HEK293 (cell line): ENCODE data around the gene WDR35.
A peak's percentile ranks its signal among the peaks of the same experiment; 100 is the strongest.

ENCODE experiments used
- BCL11B ChIP-seq: fragments of 450-650 bp; formaldehyde crosslinking; IDR thresholded peaks from 2 replicates; pipeline ENCODE4 v1.5.1; 2016; ENCODE audit warnings: low read depth, missing biosample characterization, missing genetic modification characterization
- GLI2 ChIP-seq: fragments of 450-650 bp; formaldehyde crosslinking; IDR thresholded peaks from 2 replicates; pipeline ENCODE4; 2017; ENCODE audit warnings: missing biosample characterization, missing genetic modification characterization, low read depth, borderline replicate concordance
- GLIS1 ChIP-seq: fragments of 450-650 bp; formaldehyde crosslinking; IDR thresholded peaks from 2 replicates; pipeline ENCODE4 v1.5.1; 2016; ENCODE audit warnings: missing biosample characterization, missing genetic modification characterization
- MZF1 ChIP-seq: fragments of 450-650 bp; formaldehyde crosslinking; IDR thresholded peaks from 2 replicates; pipeline ENCODE4 v1.5.1; 2017; ENCODE audit warnings: missing biosample characterization, missing genetic modification characterization, borderline replicate concordance
- PRDM4 ChIP-seq: fragments of 450-650 bp; formaldehyde crosslinking; IDR thresholded peaks from 2 replicates; pipeline ENCODE4 v1.5.1; 2017; ENCODE audit warnings: missing biosample characterization, missing genetic modification characterization
- REPIN1 ChIP-seq: fragments of 450-650 bp; formaldehyde crosslinking; IDR thresholded peaks from 2 replicates; pipeline ENCODE4 v1.5.1; 2017; ENCODE audit warnings: missing biosample characterization, missing genetic modification characterization, low read depth
- TRIM28 ChIP-seq: IDR thresholded peaks from 2 replicates; pipeline ENCODE4 v1.6.1; 2011; ENCODE audit warnings: low read length, control low read depth, borderline replicate concordance
- WT1 ChIP-seq: fragments of 450-650 bp; formaldehyde crosslinking; IDR thresholded peaks from 2 replicates; pipeline ENCODE4 v1.5.1; 2016; ENCODE audit warnings: missing biosample characterization, missing genetic modification characterization
- ZBTB7A ChIP-seq: fragments of 450-650 bp; formaldehyde crosslinking; IDR thresholded peaks from 2 replicates; pipeline ENCODE4 v1.5.1; 2016; ENCODE audit warnings: low read depth, missing biosample characterization, missing genetic modification characterization
- ZBTB8A ChIP-seq: fragments of 450-650 bp; formaldehyde crosslinking; IDR thresholded peaks from 2 replicates; pipeline ENCODE4 v1.5.1; 2016; ENCODE audit warnings: missing biosample characterization, missing genetic modification characterization
- ZNF112 ChIP-seq: fragments of 450-650 bp; formaldehyde crosslinking; IDR thresholded peaks from 2 replicates; pipeline ENCODE4 v1.5.0; 2017; ENCODE audit warnings: missing biosample characterization, missing genetic modification characterization
- ZNF146 ChIP-seq: fragments of 450-650 bp; formaldehyde crosslinking; IDR thresholded peaks from 2 replicates; pipeline ENCODE4 v1.5.1; 2016; ENCODE audit warnings: missing biosample characterization, missing genetic modification characterization
- ZNF155 ChIP-seq: fragments of 450-650 bp; formaldehyde crosslinking; IDR thresholded peaks from 2 replicates; pipeline ENCODE4 v1.5.1; 2016; ENCODE audit warnings: missing biosample characterization, missing genetic modification characterization
- ZNF174 ChIP-seq: fragments of 450-650 bp; formaldehyde crosslinking; IDR thresholded peaks from 2 replicates; pipeline ENCODE4 v1.5.0; 2017; ENCODE audit warnings: missing biosample characterization, mild to moderate bottlenecking, missing genetic modification characterization
- ZNF175 ChIP-seq: fragments of 450-650 bp; formaldehyde crosslinking; IDR thresholded peaks from 2 replicates; pipeline ENCODE4 v1.5.1; 2016; ENCODE audit warnings: missing biosample characterization, missing genetic modification characterization
- ZNF184 ChIP-seq: fragments of 450-650 bp; IDR thresholded peaks from 2 replicates; pipeline ENCODE4 v1.5.1; 2018; ENCODE audit warnings: missing biosample characterization, mild to moderate bottlenecking, missing genetic modification characterization
- ZNF280D ChIP-seq: fragments of 450-650 bp; formaldehyde crosslinking; IDR thresholded peaks from 2 replicates; pipeline ENCODE4 v1.5.1; 2016; ENCODE audit warnings: missing biosample characterization, missing genetic modification characterization
- ZNF398 ChIP-seq: fragments of 450-650 bp; formaldehyde crosslinking; IDR thresholded peaks from 2 replicates; pipeline ENCODE4 v1.5.1; 2017; ENCODE audit warnings: missing biosample characterization, missing genetic modification characterization
- ZNF513 ChIP-seq: fragments of 450-650 bp; IDR thresholded peaks from 2 replicates; pipeline ENCODE4 v1.5.1; 2018; ENCODE audit warnings: missing biosample characterization, missing genetic modification characterization
- ZNF514 ChIP-seq: fragments of 450-650 bp; formaldehyde crosslinking; IDR thresholded peaks from 2 replicates; pipeline ENCODE4 v1.5.1; 2016; ENCODE audit warnings: missing biosample characterization, missing genetic modification characterization
- ZNF555 ChIP-seq: fragments of 450-650 bp; formaldehyde crosslinking; conservative IDR thresholded peaks from 2 replicates; pipeline ENCODE4 v1.5.1; 2017; ENCODE audit warnings: missing biosample characterization, mild to moderate bottlenecking, missing genetic modification characterization, inconsistent platforms
- ZNF560 ChIP-seq: fragments of 450-650 bp; formaldehyde crosslinking; IDR thresholded peaks from 2 replicates; pipeline ENCODE4 v1.5.1; 2017; ENCODE audit warnings: missing biosample characterization, missing genetic modification characterization, borderline replicate concordance
- ZNF624 ChIP-seq: fragments of 450-650 bp; formaldehyde crosslinking; IDR thresholded peaks from 2 replicates; pipeline ENCODE4 v1.5.1; 2017; ENCODE audit warnings: missing biosample characterization, missing genetic modification characterization
- ZNF658 ChIP-seq: fragments of 450-650 bp; formaldehyde crosslinking; IDR thresholded peaks from 2 replicates; pipeline ENCODE4; 2016; ENCODE audit warnings: missing biosample characterization, missing genetic modification characterization
- ZNF677 ChIP-seq: fragments of 450-650 bp; IDR thresholded peaks from 2 replicates; pipeline ENCODE4 v1.5.0; 2018; ENCODE audit warnings: missing biosample characterization, mild to moderate bottlenecking, missing genetic modification characterization, moderate library complexity
- ZNF76 ChIP-seq: fragments of 450-650 bp; formaldehyde crosslinking; IDR thresholded peaks from 2 replicates; pipeline ENCODE4; 2016; ENCODE audit warnings: low read depth, missing biosample characterization, missing genetic modification characterization, borderline replicate concordance
- ZXDB ChIP-seq: fragments of 450-650 bp; formaldehyde crosslinking; IDR thresholded peaks from 2 replicates; pipeline ENCODE4 v1.5.1; 2016; ENCODE audit warnings: missing biosample characterization, missing genetic modification characterization
- TF ChIP-seq, protein P1 (sequence below): fragments of 450-650 bp; formaldehyde crosslinking; IDR thresholded peaks from 2 replicates; pipeline ENCODE4 v1.5.1; 2016; ENCODE audit warnings: missing biosample characterization, missing genetic modification characterization
- TF ChIP-seq, protein P2 (sequence below): fragments of 450-650 bp; formaldehyde crosslinking; IDR thresholded peaks from 2 replicates; pipeline ENCODE4 v1.5.1; 2017; ENCODE audit warnings: missing biosample characterization, missing genetic modification characterization

WDR35 gene

GRCh38 chr2:19989667-19990415 lies at the start of gene WDR35 (continued):
- TF ChIP-seq ZNF280D (tag by site-specific recombination) (no peak), ZNF175 (tag by site-specific recombination) (no peak), GLIS1 (tag by site-specific recombination) (no peak), WT1 (tag by site-specific recombination) (no peak), ZBTB7A (tag by site-specific recombination) (no peak), BCL11B (tag by site-specific recombination) (no peak), ZNF555 (tag by site-specific recombination) (no peak), ZNF184 (no peak), REPIN1 (tag by site-specific recombination) (no peak), ZNF560 (tag by site-specific recombination) (no peak), ZNF76 (tag by site-specific recombination) (peak; percentile 31; the same call in 1 of the 2 replicates), ZBTB8A (tag by site-specific recombination) (peak; percentile 100), ZNF112 (no peak), ZNF398 (tag by site-specific recombination) (no peak), ZNF513 (tag by site-specific recombination) (no peak), GLI2 (tag by site-specific recombination) (no peak), ZNF146 (no peak), TRIM28 (no peak), ZNF624 (no peak), ZNF658 (tag by site-specific recombination) (no peak), MZF1 (tag by site-specific recombination) (no peak), PRDM4 (no peak), ZNF677 (tag by site-specific recombination) (no peak), ZNF514 (no peak), ZXDB (no peak), ZNF155 (no peak), ZNF174 (tag by site-specific recombination) (no peak)
- TF ChIP-seq, protein P1, sequence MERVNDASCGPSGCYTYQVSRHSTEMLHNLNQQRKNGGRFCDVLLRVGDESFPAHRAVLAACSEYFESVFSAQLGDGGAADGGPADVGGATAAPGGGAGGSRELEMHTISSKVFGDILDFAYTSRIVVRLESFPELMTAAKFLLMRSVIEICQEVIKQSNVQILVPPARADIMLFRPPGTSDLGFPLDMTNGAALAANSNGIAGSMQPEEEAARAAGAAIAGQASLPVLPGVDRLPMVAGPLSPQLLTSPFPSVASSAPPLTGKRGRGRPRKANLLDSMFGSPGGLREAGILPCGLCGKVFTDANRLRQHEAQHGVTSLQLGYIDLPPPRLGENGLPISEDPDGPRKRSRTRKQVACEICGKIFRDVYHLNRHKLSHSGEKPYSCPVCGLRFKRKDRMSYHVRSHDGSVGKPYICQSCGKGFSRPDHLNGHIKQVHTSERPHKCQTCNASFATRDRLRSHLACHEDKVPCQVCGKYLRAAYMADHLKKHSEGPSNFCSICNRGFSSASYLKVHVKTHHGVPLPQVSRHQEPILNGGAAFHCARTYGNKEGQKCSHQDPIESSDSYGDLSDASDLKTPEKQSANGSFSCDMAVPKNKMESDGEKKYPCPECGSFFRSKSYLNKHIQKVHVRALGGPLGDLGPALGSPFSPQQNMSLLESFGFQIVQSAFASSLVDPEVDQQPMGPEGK (tag by site-specific recombination), result no peak
- TF ChIP-seq, protein P2, sequence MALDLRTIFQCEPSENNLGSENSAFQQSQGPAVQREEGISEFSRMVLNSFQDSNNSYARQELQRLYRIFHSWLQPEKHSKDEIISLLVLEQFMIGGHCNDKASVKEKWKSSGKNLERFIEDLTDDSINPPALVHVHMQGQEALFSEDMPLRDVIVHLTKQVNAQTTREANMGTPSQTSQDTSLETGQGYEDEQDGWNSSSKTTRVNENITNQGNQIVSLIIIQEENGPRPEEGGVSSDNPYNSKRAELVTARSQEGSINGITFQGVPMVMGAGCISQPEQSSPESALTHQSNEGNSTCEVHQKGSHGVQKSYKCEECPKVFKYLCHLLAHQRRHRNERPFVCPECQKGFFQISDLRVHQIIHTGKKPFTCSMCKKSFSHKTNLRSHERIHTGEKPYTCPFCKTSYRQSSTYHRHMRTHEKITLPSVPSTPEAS (tag by site-specific recombination), result no peak
